ENCODE data around the gene RIPK3.
"Not testable (repeated sequence)": the region's sequence is repeated elsewhere in the genome, so short reads cannot be mapped to it uniquely, and the experiment has no call there.

Gene RIPK3

DNA sequence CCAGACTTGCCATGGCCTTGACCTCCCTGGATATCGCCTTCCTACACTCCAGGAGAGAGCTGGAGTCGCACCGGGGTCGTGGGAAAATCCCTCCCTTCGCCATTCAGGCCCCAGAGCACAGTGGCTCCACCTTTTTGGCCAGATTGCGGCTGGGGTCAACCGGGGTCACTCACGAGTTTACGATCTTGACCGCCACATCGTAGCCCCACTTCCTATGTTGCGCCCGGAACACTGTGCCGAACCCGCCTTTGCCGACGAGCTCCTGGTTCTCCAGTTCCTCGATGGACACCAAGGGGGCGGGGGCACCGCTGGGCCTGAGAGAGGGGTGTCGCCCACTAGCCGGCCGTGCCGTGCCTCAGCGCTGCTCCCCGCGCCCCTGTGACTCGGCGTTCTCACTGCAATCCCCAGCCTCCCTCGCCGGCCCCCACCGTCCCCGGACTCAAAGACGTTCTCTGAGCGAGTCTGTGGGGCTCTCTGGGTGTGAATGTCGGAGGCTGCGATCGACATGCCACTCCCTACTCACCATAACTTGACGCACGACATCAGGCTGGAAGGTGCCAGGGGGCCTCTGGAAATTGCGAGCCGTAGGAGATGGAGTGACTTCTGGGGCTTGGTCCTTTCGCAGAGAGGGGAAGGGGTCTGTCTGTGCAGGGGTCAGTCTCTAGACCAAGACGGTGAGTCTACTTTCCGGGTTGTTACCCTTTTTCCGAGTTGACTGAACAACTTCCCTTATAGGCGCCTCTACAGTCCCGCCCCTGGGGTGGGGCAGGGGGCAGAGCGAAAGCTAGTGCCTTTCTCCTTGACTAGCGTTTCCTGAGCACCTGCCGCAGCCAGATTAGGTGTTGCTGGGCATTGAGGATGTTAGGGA is at the start of gene RIPK3:
RIPK3 (minus strand) TSS at position 708 of the 868 bp plus-strand sequence; CDS start at position 543, 165 bp downstream.
- DNase-seq = peak; percentile 52 to 57

DNA sequence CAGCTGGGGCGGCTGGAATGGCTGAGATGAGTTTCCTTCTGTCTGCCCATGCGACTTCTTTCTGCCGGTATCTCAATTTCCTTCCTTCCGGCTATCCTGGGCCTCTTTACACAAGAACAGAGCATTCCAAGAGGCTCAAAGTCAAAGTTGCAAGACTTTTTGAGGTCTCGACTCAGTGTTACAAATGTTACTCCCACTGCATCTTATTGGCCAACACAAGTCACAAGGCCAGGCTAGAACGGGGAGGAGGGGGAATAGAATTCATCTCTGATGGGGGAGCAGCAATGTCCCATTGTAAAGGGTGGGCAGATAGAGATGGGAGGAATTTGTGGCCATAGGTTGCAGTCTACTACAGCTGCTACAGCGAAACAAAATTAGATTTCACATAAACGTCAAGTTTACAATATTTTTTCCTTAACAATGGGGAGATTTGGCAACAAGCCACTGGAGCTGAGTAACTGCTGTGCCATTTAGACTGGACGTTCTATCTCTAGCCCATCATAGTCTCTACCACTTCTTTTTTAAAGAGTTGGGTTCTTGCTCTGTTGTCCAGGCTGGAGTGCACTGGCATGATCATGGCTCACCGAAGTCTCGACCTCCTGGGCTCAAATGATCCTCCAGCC is 49.5 kb upstream of the RIPK3 start:
- DNase-seq = no peak

DNA sequence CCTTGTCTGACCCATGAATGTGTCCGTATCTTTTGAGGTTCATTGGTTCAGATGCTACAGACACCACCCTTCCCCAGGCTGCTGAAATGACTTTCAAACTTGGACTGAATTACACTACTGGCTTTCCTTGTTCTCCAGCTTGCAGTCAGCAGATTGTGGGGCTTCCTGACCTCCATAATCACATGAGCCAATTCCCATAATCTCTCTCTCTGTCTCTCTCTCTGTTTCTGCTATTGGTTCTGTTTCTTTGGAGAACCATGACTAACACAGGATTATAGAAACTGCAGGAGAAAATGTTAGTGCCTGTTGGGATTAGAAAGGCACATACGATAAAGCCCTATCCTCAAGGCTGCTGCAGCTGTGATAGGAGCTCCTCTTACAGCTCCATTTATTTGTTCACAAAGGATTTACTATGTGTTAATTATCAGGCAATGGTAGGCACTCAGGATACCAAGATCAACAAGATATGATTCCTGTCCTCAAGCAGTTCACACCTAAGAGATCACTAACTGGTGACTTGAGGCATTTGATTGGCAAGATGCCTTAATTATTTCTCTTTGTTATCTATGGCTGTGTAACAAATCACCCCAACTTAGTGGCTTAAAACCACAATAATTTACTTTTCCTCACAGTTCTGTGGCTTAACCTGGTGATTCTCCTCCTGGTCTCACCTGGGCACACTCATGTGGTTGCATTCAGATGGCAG is 48.8 kb upstream of the RIPK3 start:
- no peak for DNase-seq

DNA sequence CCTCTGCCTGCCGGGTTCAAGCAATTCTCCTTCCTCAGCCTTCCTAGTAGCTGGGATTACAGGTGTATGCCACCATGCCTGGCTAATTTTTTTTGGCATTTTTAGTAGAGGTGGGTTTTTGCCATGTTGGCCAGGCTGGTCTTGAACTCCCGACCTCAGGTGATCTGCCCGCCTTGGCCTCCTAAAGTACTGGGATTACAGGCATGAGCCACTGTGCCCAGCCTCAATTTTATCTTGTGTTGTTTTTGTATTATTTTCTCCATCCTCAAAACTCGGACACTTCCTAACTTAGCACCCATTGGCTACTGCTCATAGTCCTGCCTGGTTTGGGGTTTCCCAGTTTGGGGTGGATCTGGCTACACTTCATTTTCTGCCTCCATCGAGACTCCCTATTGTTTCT is 47.8 kb upstream of the RIPK3 start:
- DNase-seq = not testable (repeated sequence)

DNA sequence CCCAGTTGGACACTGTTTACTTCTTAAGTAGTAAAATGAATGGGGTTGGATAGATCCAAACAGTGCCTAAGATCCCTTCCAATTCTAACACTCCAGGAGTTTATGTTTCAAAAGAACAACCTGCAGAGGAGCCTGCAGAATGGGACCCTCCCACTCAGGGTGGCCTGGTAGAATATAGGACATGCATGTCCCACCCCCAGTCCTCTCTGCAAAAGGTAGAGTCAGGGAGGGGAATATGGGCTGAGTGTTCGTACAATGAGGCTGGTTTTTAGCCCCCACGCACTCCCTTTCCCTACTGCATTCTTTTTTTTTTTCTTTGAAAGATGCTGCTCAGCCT is 47.2 kb upstream of the RIPK3 start:
- DNase-seq = no peak

DNA sequence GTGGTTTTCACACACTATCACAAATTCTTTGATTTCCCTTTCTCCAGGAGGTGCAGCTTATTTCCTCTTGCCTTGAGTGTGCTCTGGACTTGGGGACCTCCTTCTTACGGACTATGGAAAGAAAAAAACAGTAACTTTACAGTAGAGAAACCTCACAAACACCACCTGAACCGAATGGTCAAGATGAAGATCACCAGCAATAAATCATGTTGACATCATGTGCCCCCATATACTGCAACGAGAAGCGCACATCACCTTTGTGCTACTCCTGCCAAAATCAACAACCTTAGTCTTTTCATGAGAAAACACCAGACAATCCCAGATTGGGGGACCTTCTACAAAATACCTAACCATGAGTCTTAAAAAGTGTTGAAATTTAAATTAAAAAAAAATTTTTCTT is 45.7 kb upstream of the RIPK3 start:
- no peak for DNase-seq

DNA sequence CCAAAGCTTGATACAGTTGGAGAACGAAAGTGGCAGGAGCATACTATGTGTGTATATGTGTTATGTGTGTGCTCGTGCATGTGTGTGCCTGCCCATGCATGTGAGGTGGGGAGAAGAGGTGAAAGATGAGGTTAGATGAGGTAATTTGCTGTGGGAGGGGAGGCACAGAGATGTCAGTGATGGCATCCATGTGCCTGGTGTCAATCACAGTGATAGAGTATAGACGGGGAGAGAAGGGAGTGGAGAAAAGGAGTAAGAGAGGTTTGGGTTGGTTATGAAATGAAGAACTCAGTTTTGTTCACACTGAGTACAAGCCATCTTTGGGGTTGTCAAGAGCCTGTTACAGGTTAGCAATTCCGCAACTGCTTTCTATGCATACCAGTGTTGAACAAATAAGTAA is 44.4 kb upstream of the RIPK3 start:
- DNase-seq = no peak

DNA sequence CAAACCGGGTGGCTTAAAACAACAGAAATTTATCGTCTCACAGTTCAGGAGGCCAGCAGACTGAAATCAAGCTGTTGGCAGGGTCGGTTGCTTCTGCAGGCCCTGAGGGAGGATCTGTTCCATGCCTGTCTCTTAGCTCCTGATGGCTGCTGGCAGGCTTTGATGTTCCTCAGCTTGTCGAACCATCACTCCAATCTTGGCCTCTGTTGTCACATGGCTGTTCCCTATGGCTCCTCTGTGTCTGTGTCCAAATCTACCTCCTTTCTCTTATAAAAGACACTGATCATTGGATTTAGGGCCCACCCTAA is 42.2 kb upstream of the RIPK3 start:
- no peak for DNase-seq

DNA sequence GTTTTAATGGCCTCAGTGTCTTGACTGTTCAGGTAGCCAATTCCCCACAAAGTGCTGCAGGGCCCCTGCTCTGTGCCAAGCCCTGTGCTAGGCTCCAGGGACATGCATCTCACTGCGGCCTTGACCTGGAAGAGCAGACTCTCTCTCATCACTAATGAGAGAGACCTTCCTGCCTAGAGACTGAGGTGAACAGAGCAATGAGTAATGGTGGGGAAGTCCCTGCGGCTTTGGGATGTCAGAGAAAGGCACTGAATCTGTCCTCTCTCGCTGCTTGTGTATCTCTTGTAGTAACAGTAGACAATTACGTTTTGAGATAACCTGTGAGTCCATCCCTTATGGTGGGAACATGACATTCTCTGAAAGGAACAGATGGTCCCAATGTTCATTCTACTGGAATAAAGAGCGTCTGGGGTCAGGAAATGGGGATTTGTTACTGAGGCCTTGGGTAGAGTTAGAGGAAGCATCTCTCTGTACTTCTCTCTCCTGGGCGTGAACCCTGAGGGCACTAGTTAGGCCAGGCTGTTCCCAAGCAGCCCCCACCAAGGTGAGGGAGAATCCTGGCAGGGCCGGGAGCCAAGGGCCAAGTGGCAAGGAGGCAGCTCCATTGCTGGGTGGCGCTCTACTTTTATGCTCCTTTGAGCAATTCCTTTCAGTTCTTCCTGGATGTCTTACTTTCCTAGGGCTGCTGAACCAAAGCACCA is 41.7 kb upstream of the RIPK3 start:
- DNase-seq = no peak

DNA sequence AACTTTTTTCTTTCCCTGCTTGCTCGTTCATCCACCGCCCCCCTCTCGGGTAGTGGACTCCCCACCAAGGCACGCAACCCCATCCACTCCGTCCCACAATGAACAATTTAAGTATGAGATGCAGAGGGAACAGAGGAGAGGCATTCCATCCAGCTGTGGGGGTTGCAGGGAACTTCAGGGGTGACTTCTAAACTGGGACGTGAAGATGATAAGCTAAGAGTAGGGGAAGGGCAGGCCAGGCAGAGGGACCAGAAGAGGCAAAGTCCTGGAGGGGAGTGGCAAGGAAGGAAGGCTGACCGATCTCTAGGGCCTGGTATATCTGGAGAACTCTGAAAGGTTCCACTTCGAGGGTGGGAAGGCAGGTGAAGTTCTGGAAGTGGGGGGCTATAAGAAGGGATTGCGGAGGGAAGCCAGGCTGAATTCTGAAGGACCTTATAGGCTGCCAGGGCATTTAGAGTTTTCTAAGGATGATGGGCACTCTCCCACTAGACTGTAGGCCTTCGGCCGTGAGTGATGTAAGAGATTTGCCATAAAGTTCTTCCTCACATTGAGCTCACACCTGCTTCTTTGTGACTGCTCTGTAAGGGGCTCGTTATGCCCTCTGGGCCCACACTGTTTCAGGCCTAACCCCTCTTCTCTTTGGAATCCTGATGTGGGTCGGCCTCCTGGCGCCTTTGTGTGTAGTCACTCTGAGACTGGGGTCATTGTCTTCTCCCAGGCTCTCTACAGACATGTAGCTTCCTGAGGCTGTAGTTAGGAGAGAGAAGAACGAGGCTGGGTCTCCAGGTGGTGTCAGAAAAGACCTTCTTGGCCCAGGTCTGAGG is 40.3 kb upstream of the RIPK3 start:
- DNase-seq = no peak

DNA sequence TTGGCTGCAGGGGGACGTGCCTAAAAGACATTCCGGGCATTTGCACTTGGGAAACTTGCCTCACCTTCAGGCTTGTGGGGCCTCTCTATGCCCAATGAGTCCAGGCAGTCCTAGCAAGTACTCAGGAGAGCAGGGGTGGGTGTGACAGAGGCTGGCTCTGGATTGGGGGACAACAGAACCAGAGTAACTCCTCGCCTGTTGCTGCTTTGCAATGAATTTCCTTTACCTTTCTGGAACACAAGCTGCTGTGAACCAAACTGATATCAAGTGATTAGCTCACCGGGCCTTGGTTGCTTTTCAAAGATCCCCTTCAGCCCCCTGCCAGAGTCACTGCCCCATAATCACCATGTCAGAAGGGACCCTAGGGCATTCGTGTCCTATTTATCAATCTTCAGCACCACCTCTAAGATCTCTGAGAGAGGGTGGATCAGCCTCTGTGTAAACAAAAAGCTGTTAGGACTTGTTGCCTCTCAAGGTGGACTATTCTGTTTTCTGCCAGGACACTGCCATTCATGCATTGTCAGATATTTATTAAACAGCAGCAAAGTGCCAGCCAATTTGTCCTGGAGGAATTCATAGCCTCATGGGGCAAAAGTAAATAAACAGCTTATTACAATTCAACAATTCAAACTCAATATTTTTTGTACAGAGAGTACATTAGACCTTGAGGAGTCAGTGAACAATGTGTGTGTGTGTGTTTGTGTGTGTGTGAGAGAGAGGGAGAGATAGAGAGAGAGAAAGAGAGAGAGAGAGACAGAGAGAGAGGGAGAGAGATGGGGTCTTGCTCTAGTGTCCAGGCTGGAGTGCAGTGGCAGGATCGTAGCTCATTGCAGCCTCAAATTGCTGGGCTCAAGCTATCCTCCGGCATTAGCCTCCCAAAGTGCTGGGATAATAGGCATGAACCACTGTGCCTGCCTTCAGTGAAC is 39.5 kb upstream of the RIPK3 start:
- DNase-seq = no peak

DNA sequence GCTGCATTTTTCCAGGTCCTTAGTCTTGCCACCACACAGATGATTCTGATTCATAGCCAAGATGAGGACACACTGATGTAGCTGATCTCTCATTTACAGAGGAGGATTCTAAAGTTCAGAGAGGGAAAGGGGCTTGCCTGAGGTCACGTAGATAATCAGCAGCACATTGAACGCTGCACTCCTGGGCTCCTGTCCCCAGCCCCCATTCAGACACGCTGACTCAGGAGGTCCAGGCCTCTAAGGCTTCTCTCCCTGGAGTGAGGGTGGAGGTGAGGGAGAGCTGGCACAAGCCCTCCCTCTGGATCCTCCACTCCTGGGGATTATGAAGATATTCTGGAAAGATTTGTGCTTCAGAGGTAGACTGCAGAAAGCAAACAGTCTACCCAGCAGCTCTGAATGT is 38.5 kb upstream of the RIPK3 start:
- DNase-seq = no peak

DNA sequence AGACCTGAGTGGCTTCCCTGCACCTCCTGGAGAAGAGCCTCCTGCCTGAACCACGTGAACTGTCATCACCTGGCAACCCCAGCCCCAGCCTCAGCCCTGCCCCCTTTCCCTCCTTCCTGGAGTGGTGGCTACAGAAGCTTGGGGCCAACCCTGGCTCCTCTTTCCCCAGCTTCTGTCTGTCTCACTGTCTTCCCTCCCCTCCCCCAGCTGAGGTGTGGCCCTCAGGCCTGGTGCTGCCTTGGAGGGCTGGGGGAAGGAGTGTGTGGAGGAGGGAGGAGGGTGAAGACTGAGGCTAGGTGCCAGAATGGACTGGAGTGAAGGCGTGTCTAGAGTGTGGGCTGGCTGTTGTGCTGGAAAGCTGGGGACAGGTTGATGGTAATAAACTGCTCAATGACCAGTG is 37.9 kb upstream of the RIPK3 start:
- no peak for DNase-seq

DNA sequence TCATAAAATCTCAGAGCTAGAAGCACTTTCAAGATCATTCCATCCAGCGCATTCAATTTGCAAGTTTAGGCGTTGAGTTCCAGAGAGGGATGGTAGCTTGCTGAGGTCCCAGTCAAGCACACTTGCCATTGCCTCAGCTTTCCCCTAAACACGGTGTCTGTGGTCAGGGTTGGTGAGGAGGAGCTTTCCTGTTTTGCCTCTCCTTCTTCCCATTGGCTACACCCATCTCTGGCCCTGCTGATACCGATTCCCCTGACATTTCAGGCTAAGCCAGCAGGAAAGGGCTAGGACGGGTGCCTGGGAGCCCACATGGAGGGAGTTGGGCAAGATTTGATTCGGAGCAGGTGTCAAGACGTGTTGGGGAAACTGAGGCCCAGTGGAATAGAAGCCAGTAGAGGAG is 37.3 kb upstream of the RIPK3 start:
- no peak for DNase-seq

DNA sequence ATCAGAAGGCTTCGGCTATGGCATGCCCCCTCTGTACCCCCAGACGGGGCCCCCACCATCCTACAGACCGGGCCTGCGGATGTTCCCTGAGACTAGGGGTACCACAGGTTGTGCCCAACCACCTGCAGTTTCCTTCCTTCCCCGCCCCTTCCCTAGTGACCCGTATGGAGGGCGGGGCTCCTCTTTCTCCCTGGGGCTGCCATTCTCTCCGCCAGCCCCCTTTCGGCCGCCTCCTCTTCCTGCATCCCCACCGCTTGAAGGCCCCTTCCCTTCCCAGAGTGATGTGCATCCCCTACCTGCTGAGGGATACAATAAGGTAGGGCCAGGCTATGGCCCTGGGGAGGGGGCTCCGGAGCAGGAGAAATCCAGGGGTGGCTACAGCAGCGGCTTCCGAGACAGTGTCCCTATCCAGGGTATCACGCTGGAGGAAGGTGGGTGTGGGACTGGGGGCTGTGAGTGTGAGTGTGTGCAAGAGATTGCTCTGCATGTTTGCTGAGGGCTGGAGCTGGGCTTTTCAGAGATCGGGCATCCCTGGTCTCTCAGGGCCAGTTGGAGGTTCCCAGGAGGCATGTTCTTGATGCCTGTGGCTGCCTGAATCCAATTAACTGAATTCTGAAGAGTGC is 36.8 kb upstream of the RIPK3 start:
- no peak for DNase-seq

DNA sequence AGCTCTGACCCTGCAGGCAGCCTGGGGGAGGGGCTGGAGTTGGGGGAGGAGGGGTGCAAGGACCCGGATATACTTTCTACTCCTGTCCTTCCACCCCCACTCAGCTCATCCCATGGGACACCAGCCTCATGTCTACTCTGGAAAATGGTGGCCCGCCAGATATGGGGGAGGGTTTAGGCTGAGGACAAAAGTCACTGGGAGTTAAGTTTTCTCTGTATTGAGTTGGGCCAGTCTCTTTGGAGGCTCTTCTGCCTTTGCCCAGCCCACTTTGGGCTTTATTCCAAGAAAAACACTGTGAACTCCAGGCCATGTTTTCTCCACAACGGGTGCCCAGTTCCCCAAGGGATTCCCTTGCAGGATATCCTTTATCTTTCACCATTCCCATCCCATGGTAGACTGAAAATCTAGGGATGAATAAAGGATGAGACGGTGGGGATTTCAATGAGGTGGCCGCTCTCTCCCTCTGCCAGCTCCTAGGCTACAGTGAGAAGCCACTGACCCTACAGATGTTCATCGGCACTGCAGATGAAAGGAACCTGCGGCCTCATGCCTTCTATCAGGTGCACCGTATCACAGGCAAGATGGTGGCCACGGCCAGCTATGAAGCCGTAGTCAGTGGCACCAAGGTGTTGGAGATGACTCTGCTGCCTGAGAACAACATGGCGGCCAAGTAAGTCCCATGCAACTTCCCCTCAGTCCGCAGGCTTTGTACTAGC is 33.1 kb upstream of the RIPK3 start:
- DNase-seq = no peak

DNA sequence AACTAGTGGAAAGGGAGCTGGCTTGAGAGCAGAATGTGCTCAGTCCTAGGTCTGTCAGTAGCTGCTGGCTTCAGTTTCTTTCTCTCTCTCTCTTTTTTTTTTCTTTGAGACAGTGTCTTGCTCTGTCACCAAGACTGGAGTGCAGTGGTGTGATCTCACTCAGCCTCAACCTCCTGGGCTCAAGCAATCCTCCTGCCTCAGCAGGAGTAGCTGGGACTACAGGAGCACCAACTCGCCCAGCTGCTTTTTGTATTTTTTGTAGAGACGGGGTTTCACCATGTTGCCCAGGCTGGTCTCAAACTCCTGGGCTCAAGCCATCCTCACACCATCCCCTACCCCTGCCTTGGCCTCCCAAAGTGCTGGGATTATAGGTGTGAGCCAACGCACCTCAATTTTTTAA is 31.8 kb upstream of the RIPK3 start:
- DNase-seq = not testable (repeated sequence)

DNA sequence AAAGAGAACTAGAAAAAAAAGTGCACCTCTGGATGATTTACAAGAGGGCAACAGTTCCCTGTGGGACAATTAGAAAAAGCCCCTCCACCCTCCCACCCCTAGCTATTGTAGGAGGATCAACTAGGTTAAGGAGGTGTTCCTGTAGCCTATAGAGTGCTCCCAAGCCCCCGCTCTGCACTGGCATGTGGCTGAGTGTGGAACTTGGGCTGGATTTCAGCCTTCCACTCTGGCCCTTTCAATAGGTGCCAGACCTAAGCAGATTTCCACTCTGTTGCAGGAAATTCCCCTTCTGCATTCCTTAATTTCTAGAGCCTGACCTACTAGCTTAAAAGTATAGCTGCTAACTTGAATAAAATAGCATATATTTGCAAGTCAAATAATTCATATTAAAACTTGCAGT is 31.0 kb upstream of the RIPK3 start:
- no peak for DNase-seq

DNA sequence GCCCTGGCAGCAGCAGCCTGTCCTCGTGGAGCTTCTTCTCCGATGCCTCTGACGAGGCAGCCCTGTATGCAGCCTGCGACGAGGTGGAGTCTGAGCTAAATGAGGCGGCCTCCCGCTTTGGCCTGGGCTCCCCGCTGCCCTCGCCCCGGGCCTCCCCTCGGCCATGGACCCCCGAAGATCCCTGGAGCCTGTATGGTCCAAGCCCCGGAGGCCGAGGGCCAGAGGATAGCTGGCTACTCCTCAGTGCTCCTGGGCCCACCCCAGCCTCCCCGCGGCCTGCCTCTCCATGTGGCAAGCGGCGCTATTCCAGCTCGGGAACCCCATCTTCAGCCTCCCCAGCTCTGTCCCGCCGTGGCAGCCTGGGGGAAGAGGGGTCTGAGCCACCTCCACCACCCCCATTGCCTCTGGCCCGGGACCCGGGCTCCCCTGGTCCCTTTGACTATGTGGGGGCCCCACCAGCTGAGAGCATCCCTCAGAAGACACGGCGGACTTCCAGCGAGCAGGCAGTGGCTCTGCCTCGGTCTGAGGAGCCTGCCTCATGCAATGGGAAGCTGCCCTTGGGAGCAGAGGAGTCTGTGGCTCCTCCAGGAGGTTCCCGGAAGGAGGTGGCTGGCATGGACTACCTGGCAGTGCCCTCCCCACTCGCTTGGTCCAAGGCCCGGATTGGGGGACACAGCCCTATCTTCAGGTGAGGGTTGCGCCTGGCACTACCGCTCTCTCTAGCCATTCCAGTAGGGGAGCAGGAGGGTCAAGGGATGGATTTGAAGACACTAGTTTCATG is 30.3 kb upstream of the RIPK3 start:
- DNase-seq = no peak

DNA sequence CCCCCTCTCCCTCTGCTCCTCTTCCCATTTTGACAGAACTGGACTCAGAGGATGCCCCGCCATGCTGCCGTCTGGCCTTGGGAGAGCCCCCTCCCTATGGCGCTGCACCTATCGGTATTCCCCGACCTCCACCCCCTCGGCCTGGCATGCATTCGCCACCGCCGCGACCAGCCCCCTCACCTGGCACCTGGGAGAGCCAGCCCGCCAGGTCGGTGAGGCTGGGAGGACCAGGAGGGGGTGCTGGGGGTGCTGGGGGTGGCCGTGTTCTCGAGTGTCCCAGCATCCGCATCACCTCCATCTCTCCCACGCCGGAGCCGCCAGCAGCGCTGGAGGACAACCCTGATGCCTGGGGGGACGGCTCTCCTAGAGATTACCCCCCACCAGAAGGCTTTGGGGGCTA is 29.7 kb upstream of the RIPK3 start:
- DNase-seq = no peak

All from stimulated activated CD4-positive, alpha-beta T cell treated with anti-CD3 and anti-CD28 coated beads, Interleukin-2, amount 100 ng/mL, for 48 hours (primary cell).